ENCODE results near the gene ZNF677.
A peak's percentile ranks its signal among the peaks of the same experiment; 100 is the strongest.
"Not testable (repeated sequence)": the region's sequence is repeated elsewhere in the genome, so short reads cannot be mapped to it uniquely, and the experiment has no call there.

Gene ZNF677

GRCh38 chr19:53193535-53194222, 61.0 kb downstream of the ZNF677 start:
- DNase-seq (ENCODE audit: low read depth) = no peak

DNA sequence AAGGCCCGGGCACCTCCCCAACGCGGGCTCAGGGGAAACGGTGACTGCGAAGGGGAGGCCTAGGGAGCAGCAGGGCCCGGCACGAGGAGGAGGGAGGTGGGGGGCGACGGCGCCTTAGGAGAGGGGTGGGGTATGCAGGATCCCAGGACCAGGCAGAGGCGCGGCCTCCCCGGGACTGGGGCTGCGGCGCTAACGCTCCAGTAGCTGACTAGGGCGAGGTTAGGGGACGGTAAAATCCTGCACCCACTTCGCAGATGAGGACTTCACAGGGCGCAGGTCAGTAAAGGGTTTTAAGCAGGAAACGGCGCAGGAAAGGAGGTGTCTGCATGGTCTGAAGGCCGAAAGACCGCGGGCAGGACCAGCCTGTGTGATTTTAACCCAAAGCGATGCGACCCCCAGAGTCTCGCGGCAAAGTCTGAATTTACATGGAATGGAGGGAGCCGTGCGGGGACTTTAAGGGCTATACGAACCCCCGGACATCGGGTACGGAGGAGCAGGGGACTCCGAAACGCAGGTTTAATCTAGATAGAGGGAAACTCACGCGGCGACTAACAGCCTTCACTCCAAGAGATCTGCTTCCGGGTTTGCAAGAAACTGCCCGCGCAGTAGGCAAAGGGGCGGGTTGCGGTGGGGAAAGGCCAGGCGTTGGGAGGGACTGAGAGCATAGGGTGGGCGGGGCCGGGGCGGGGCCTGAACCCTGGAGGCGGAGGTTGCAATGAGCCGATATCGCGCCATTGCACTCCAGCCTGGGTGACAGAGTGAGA, 61.7 kb downstream of the ZNF677 start, which contains the start of gene ZNF665:
Gene ZNF665 (minus strand): TSS at position 588 of the 764 bp plus-strand sequence. CDS start 10,460 bp downstream, outside the sequence.
- DNase-seq (ENCODE audit: low read depth) = peak; percentile 55

DNA sequence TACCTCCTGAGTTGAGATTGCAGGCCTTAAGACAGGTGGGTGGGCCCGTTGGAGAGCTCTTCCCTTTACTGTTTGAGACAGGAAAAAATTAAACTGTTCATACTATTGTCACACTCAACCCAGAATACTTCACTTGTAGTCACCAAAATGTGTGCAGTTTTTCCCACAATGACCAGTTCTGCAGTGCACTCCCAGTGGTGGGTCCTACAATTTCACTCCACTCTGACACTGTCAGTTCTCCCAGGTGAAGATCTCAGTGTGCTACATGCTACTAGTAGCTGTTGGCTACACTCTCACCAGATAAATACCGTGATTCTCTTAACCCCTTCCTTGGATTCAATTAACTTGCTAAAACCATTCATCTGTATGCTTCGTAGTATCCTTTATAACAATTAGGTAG, 64.4 kb downstream of the ZNF677 start:
- no peak for DNase-seq (ENCODE audit: low read depth)

GRCh38 chr19:53189691-53190198, 64.9 kb downstream of the ZNF677 start:
- DNase-seq (ENCODE audit: low read depth) = not testable (repeated sequence)
